Measurements from ENCODE around the gene CLCN5. TPM values are rescaled to one million over a fixed set of nuclear protein-coding genes. Genes with fewer than 3 reads are reported as not detected.

CLCN5 gene
- 3.9 and 5.2 TPM in 2 replicates for total RNA-seq (2014; rRNA removed; shearing (Covaris generic))

GRCh38 chrX:49922291-49923241 is at the start of gene CLCN5:
TSS of gene CLCN5 (plus strand) at chrX:49922596. CDS start at chrX:49925299, 2,703 bp downstream.
- peak; percentile 92 for DNase-seq (ENCODE audit: low spot score)

DNA sequence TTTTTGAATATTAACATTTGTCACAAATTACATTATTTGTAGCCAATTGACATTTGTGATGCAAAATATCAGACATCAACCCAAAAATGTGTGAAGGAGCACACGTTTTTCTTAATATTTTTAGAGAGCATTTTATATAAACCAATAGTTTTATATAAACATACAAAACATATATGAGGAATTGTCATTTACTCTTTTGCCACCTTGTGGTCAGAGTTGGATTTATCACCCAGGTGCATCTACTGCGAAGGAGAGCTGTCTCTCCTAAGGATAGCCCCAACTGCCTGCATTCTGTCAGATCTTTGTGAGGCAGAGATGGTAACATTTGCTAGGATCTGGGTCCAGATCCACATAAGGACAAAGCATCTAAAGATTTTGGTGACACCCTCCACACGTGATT is 45.6 kb upstream of the CLCN5 start:
- peak; percentile 63 for DNase-seq (ENCODE audit: low spot score)

GRCh38 chrX:49877397-49878101 is 44.8 kb upstream of the CLCN5 start:
- DNase-seq (ENCODE audit: low spot score), result no peak

GRCh38 chrX:49878128-49878833 is 44.1 kb upstream of the CLCN5 start:
- no peak for DNase-seq (ENCODE audit: low spot score)

DNA sequence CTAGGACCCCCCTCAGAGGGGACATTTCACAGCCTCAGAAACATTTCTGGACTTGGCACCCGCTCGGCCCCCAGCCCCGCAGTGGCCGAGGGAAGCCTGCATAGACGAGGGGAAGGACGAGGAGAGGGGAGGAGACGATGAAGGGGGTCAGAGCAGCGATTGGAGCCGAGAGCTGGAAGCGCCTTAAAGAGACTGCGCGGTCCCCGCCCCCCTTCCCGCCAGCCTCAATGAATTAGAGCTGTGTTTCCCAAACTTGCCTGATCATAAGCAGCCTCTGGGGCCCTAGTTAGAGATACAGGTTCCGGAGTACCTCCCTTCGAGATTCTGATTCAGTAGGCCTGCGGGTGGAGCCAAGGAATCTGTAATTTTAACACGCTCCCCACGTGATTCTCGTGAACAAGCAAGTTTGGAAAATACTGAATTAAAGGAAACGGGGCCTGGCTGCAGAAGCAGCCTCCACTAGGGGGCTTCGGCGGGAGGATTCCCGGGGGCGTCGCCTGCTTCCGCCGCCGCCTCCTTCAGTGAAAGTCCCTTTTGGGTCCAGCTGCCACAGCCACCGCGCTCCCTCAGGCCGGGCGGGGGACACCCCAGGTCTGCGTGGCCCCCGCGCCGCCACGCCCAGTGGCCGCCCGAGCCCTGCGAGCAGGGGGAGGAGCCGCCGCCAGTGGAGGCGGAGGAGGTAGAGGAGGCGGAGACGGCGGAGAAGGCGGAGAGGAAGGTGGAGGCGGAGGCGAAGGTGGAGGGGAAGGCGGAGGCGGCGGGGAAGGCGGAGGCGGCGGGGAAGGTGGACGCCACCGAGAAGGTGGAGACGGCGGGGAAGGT is 43.4 kb upstream of the CLCN5 start, which contains the start of gene USP27X:
USP27X (plus strand) TSS at position 651 of the 822 bp plus-strand sequence. CDS start 824 bp downstream, outside the sequence.
- peak; percentile 66 for DNase-seq (ENCODE audit: low spot score)

DNA sequence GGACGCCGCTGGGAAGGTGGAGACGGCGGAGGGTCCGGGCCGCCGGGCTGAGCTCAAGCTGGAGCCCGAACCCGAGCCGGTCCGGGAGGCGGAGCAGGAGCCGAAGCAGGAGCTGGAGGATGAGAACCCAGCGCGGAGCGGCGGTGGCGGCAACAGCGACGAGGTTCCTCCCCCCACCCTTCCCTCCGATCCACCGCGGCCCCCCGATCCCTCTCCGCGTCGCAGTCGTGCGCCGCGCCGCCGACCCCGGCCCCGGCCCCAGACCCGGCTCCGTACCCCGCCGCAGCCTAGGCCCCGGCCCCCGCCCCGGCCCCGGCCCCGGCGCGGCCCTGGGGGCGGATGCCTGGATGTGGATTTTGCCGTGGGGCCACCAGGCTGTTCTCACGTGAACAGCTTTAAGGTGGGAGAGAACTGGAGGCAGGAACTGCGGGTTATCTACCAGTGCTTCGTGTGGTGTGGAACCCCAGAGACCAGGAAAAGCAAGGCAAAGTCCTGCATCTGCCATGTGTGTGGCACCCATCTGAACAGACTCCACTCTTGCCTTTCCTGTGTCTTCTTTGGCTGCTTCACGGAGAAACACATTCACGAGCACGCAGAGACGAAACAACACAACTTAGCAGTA is 42.6 kb upstream of the CLCN5 start:
- DNase-seq (ENCODE audit: low spot score), result no peak

- DNase-seq (ENCODE audit: low spot score), result no peak
Observed at GRCh38 chrX:49880668-49881067, 41.7 kb upstream of the CLCN5 start.

DNA sequence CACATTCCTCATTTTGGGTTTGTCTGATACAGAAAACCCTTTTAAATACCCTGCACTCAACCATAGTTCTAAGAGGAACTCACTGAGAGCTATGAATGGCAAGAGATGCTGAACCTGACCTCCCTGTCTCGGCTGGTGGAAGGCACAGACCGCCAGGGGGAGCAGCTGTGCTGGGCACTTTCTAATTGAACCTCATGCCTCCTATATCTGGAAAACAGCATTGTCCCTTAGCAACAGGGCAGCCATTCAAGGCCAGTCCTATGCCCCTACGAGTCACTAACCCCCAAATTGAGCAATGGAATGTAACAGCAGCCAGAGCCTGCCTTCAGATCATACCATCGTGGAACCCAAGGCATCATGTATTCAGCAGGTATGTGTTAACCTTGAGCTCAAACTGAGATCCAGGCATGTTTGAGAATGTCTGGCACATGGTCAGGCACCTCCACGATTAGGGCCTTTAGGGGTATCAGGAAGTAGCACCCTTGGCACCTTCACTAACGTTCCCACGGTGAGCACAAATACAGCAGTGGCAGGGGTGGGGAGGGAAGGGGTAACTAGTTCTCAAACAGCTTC is 38.0 kb upstream of the CLCN5 start:
- peak; percentile 84 for DNase-seq (ENCODE audit: low spot score)

- no peak for DNase-seq (ENCODE audit: low spot score)
Observed at GRCh38 chrX:49892542-49892941, 29.9 kb upstream of the CLCN5 start.

DNA sequence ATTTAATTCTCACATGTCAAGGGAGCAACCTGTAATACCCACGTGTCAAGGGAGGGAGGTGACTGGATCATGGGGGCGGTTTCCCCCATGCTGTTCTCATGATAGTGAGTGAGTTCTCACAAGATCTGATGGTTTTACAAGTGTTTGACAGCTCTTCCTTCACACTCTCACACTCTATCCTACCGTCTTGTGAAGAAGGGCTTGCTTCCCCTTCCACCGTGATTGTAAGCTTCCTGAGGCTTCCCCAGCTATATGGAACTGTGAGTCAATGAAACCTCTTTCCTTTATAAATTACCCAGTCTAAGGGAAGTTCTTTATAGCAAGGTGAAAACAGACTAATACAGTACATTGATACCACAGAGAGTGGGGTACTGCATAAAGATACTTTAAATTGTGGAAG is 25.4 kb upstream of the CLCN5 start:
- no peak for DNase-seq (ENCODE audit: low spot score)

DNA sequence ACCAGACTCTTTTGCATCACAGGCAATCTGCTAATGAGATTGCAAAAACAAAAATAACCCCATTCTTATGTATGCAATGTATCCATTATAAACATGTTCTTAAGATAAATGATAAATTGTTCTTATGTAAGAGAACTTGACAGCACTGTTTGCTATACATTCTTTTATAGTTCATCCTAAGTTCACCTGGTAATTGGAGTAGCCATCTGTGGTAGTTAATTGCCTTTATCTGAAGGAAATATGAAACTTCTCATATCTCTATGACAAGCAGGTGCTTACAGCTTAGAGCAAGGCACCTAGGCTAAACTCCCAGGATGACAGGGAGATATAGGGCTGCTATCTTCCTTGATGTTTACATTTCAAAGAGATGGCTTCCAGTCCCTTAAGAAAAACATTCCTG is 21.3 kb upstream of the CLCN5 start:
- DNase-seq (ENCODE audit: low spot score), result no peak

GRCh38 chrX:49910344-49910743 is 12.1 kb upstream of the CLCN5 start:
- no peak for DNase-seq (ENCODE audit: low spot score)

- no peak for DNase-seq (ENCODE audit: low spot score)
Observed at GRCh38 chrX:49912086-49912485, 10.3 kb upstream of the CLCN5 start.

DNA sequence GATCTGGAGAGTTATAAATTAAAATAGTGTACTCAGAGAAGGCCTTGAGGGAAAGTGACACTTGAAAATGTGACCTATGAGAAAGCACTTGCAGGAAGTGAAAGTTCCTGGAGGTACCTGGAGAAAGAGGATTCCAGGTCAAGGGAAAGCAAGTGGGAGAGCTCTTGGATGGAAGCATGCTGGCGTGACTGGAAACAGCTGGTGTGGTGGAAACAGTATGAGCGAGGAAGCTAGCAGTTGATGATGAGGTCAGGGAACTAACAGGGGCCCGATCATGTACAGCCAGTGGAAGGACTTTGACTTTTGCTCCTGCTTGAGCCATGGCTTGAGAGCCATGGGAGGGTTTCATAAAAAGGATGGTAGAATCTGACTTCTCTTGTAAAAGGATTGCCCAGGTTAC is 9.5 kb upstream of the CLCN5 start:
- DNase-seq (ENCODE audit: low spot score), result no peak

- peak; percentile 70 for DNase-seq (ENCODE audit: low spot score)
Observed at GRCh38 chrX:49915361-49916222, 6.8 kb upstream of the CLCN5 start.

GRCh38 chrX:49919617-49920016 is 2.8 kb upstream of the CLCN5 start:
- DNase-seq (ENCODE audit: low spot score), result peak; percentile 42

DNA sequence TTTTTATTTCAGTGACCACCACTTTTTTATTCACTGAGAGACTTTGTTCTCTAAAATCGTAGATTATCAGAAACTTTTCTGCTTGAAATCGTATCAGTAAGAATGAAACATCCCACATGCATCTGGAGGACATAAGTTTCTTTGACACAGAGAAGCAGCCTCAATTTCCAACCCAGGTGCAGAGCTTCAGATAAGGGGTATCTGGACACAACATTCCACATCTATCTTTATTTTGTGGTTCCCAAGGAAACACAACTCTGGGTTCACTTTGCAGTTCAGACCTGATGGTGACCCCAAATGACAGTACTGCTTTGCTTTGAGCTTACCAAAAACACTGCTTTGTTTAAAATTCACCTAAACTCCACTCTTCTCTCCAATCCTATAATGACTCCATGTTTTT is 1.3 kb upstream of the CLCN5 start:
- no peak for DNase-seq (ENCODE audit: low spot score)

DNA sequence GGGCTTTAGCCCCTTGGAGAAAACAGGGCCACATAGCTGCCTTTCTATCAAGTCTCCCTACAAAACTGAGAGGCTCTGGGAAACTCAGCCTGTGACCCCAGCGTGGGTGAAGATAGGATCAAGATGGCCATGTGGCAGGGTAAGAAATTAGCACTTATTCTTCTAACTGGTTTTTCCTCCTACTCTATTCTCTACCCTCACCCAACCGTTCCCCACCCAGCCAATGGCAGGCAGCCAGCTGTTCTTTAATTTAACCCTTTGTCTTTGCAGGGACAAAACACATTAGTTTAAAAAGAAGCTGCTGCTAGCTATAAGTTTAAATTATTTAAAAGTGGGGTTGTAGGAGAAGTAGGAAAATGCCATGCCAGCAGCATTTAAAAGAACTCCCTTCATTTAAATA is 2.8 kb downstream of the CLCN5 start:
- peak; percentile 6 for DNase-seq (ENCODE audit: low spot score)

GRCh38 chrX:49930039-49930438 is 7.6 kb downstream of the CLCN5 start:
- DNase-seq (ENCODE audit: low spot score), result no peak

Data from HT-29 (cell line).